ENCODE measurements around the gene GTF3C2. TPM values are rescaled to one million over a fixed set of nuclear protein-coding genes. Genes with fewer than 3 reads are reported as not detected.

Gene GTF3C2
- total and polyA plus RNA-seq, 2 of the 13 experiments (the other 11 are each of a cell fraction or from before 2014, with no cell fraction given): 77.5 to 130 TPM

GRCh38 chr2:27370816-27371620, 14.5 kb upstream of the GTF3C2 start (continued):
- TF ChIP-seq ZNF710 (CRISPR knock-in tag; IDR thresholded peaks at IDR 0.05; ENCODE audit: borderline replicate concordance) (no peak), ZNF34 (CRISPR knock-in tag; IDR thresholded peaks at IDR 0.05; ENCODE audit: borderline replicate concordance) (no peak), ZNF574 (CRISPR knock-in tag; IDR thresholded peaks at IDR 0.05) (no peak), FOXM1 (CRISPR knock-in tag; IDR thresholded peaks at IDR 0.05) (no peak), SP5 (CRISPR knock-in tag; IDR thresholded peaks at IDR 0.05; ENCODE audit: borderline replicate concordance, low read depth) (no peak), U2AF2 (IDR thresholded peaks at IDR 0.05; ENCODE audit: low read depth, low read length) (no peak), REST (IDR thresholded peaks at IDR 0.05; ENCODE audit: borderline replicate concordance in 1 of 2, low read depth in 1 of 2, low read length in 2 of 2) (no peak), SAFB2 (CRISPR knock-in tag; IDR thresholded peaks at IDR 0.05; ENCODE audit: borderline replicate concordance, low read depth) (no peak; the same call in 1 of the 2 replicates), ZFX (CRISPR knock-in tag; IDR thresholded peaks at IDR 0.05; ENCODE audit: low read depth) (peak; percentile 94), SMC3 (IDR thresholded peaks at IDR 0.05; ENCODE audit: low read length) (no peak), KDM6A (CRISPR knock-in tag; IDR thresholded peaks at IDR 0.05; ENCODE audit: low read depth) (peak; percentile 22; the same call in 1 of the 2 replicates), IKZF1 (IDR thresholded peaks at IDR 0.05) (no peak), ZNF263 (CRISPR knock-in tag; IDR thresholded peaks at IDR 0.05) (no peak; the same call in 1 of the 2 replicates), ZNF142 (CRISPR knock-in tag; IDR thresholded peaks at IDR 0.05) (no peak)
